Measurements from ENCODE around the gene PTPRD. TPM values are rescaled to one million over a fixed set of nuclear protein-coding genes. Genes with fewer than 3 reads are reported as not detected.

The PTPRD gene
- total RNA-seq, 3 donors from 2014 or later = 2.9 to 5.4 (median 3.6) TPM

DNA sequence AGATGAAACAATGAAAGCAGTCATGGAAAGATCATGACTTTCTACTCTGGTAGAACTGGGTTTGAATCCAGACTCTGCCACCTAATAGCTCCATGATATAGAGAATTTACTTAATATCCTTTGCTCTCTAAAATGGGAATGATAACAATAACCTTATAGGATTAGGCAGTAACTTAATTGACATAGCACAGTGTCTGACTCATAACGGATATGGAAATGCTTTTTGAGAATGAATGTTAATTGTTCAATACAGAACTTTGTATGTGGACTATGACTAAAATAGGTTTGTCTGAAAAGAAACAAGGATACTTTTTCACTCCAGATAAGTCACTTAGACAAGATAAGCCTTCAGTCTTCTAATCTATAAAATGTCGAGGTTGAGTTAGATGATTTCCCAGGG, 330.7 kb downstream of the PTPRD start:
- Histone ChIP-seq H3K36me3 (no peaks in the 10 kb centered on the region), H3K27me3 (no peaks in the 10 kb centered on the region), H3K4me1 (no peaks in the 10 kb centered on the region), H3K27ac (no peak overlapping the region), H3K9me3 (no peaks in the 10 kb centered on the region), H3K4me3 (no peak overlapping the region)
- DNase-seq (ENCODE audit: low spot score in 2 of 2) = no peak
- intact Hi-C loops (cut with DNase I; ENCODE audit: low total_unique reads) = no loop called here
- TF ChIP-seq, protein P1, sequence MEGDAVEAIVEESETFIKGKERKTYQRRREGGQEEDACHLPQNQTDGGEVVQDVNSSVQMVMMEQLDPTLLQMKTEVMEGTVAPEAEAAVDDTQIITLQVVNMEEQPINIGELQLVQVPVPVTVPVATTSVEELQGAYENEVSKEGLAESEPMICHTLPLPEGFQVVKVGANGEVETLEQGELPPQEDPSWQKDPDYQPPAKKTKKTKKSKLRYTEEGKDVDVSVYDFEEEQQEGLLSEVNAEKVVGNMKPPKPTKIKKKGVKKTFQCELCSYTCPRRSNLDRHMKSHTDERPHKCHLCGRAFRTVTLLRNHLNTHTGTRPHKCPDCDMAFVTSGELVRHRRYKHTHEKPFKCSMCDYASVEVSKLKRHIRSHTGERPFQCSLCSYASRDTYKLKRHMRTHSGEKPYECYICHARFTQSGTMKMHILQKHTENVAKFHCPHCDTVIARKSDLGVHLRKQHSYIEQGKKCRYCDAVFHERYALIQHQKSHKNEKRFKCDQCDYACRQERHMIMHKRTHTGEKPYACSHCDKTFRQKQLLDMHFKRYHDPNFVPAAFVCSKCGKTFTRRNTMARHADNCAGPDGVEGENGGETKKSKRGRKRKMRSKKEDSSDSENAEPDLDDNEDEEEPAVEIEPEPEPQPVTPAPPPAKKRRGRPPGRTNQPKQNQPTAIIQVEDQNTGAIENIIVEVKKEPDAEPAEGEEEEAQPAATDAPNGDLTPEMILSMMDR (IDR thresholded peaks at IDR 0.05) = no peak
- no peak for TF ChIP-seq POLR2A (IDR thresholded peaks at IDR 0.05)
- TF ChIP-seq POLR2AphosphoS5 (IDR thresholded peaks at IDR 0.05) = no peak

DNA sequence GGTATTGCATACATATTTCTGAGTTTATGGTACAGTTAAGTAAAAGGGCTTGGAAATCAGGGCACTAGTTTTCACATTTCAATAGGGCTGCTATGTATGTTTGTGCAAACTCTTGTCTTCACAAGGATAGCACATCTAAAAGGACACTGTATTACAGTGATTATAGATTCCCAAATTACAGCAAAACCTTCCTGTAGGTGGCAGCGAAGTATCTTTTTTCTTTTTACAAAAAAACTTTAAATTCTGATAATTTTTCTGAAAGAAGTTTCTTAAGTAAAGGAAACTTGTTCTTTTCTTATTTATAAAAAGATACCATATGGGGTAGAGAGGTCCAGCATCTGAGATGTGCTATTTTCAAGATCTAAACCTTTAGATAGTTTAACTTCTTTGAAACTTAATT, 337.8 kb downstream of the PTPRD start:
- intact Hi-C loops (cut with DNase I; ENCODE audit: low total_unique reads) = loop anchor here (10.0 kb wide), 1 partner anchor 250 kb away; no protein-coding TSS in a partner anchor
- no peak for DNase-seq (ENCODE audit: low spot score in 2 of 2)

DNA sequence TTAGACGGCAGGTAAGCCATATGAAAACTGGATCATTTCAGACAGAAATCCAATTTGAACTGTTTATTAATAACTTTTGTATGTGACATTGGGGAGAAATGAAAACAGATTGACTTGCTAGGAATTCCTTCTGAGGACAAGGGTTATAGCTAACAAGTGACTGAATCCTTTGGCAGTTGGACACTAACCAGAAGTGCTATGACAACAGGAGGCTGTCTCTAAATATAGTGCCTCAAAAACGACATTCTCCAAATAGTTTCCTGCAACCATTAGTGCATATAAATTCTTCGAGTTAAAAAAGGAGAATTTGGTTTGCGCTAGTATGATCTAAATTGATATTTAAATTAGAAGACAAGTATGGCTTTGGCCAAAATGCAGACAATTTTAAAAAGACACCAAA, 338.6 kb downstream of the PTPRD start:
- H3K27ac ChIP-seq = no peak overlapping the region
- intact Hi-C loops (cut with DNase I; ENCODE audit: low total_unique reads) = loop anchor here (10.0 kb wide), 1 partner anchor 249 kb away; no protein-coding TSS in a partner anchor
- DNase-seq (ENCODE audit: low spot score in 2 of 2) = no peak
- no peak overlapping the region for H3K4me3 ChIP-seq
- no peaks in the 10 kb centered on the region for H3K4me1 ChIP-seq
- H3K9me3 ChIP-seq = no peaks in the 10 kb centered on the region
- TF ChIP-seq, protein P1 (IDR thresholded peaks at IDR 0.05) = no peak
- TF ChIP-seq POLR2AphosphoS5 (IDR thresholded peaks at IDR 0.05) = no peak
- TF ChIP-seq POLR2A (IDR thresholded peaks at IDR 0.05) = no peak
- no peaks in the 10 kb centered on the region for H3K36me3 ChIP-seq
- no peaks in the 10 kb centered on the region for H3K27me3 ChIP-seq

More for the DNA sequence above, 337.8 kb downstream of the PTPRD start:
- Histone ChIP-seq H3K4me1 (no peaks in the 10 kb centered on the region), H3K27ac (no peak overlapping the region), H3K27me3 (no peaks in the 10 kb centered on the region), H3K36me3 (no peaks in the 10 kb centered on the region), H3K9me3 (no peaks in the 10 kb centered on the region), H3K4me3 (no peak overlapping the region)
- TF ChIP-seq, protein P1 (IDR thresholded peaks at IDR 0.05) = no peak
- no peak for TF ChIP-seq POLR2A (IDR thresholded peaks at IDR 0.05)
- no peak for TF ChIP-seq POLR2AphosphoS5 (IDR thresholded peaks at IDR 0.05)

DNA sequence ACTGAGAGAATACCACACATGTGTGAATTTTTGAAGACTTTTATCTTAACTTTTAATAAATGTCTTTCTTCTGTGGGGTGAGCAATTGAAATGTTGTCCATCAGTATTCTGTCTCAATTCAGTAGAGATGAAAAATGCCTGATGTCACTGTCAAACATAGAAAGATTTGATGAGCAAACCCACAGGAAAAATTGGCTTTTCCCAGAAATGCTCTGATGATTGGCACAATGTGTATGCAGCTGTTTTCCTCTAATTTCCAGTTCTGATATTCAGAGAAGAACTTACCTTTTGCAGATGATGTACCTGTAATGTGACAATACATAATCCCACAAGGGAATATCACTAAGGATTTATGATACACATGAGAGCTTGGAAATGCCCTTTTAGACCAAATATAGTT, 340.0 kb downstream of the PTPRD start:
- H3K9me3 ChIP-seq = no peaks in the 10 kb centered on the region
- no peaks in the 10 kb centered on the region for H3K4me1 ChIP-seq
- H3K36me3 ChIP-seq = no peaks in the 10 kb centered on the region
- H3K4me3 ChIP-seq = no peak overlapping the region
- no peaks in the 10 kb centered on the region for H3K27me3 ChIP-seq
- intact Hi-C loops (cut with DNase I; ENCODE audit: low total_unique reads) = loop anchor here (10.0 kb wide), 1 partner anchor 248 kb away; no protein-coding TSS in a partner anchor
- DNase-seq (ENCODE audit: low spot score in 2 of 2) = no peak
- TF ChIP-seq, protein P1 (IDR thresholded peaks at IDR 0.05) = no peak
- TF ChIP-seq POLR2AphosphoS5 (IDR thresholded peaks at IDR 0.05) (no peak), POLR2A (IDR thresholded peaks at IDR 0.05) (no peak)
- no peak overlapping the region for H3K27ac ChIP-seq

DNA sequence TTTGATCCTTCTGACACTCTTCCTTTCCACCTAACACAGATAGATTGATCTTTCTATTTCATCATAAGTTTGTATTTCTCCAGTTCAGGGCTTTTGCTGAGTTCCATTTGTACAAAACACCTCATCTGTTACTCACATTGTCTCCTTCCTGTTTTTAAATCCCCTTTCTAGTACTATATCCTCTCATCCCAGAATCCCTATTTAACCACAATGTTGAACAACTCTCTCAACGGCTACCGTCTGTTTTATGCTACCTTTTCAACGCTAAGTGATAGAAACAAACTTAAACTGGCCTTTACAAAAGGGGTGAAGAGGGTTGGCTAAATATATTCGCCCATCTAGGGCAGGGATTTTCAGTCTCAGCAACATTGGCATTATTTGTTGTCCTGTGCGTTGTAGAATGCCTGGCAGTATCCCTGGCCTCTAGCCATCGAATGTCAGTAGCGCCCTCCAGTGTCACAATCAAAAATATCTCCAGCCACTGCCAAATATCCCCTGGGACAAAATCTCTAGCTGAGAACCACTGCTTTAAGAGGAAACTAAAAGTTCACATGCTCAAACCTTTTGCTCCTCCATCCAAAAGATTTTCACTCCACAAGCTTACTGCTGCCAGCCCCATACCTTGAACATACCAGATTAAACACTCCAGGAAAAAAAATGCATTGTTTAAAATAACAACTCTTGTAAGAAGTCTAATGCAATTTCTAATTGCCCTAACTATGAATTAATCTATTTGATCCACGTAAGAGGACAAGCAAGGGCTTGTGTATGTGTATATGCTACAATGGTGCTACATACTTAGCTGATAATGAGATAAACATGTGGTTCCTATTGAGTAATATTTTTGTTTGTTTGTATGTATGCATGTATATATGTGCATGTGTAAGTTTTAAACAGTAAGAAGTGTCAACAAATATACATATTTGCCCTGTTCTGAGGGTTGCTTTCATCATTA, 344.0 kb downstream of the PTPRD start:
- H3K4me1 ChIP-seq = no peaks in the 10 kb centered on the region
- DNase-seq (ENCODE audit: low spot score in 2 of 2) = no peak
- TF ChIP-seq POLR2AphosphoS5 (IDR thresholded peaks at IDR 0.05) (no peak), POLR2A (IDR thresholded peaks at IDR 0.05) (no peak)
- TF ChIP-seq, protein P1 (IDR thresholded peaks at IDR 0.05) = peak in 1 of 3 donors; percentile 21

More for the DNA sequence above, 344.0 kb downstream of the PTPRD start:
- Histone ChIP-seq H3K36me3 (no peaks in the 10 kb centered on the region), H3K4me3 (no peak overlapping the region), H3K27ac (no peak overlapping the region), H3K27me3 (no peaks in the 10 kb centered on the region), H3K9me3 (no peaks in the 10 kb centered on the region)
- intact Hi-C loops (cut with DNase I; ENCODE audit: low total_unique reads) = no loop called here
